HG03520 (cell line): ENCODE results near the gene EID2B.

Experiments used
- ATAC-seq: cut with Tn5 transposase; IDR thresholded peaks from one replicate; pipeline ENCODE4 v1.9.1; 2021; ENCODE audit warnings: mild to moderate bottlenecking, moderate library complexity; ENCODE audit not compliant: unreplicated experiment

EID2B gene, protein sequence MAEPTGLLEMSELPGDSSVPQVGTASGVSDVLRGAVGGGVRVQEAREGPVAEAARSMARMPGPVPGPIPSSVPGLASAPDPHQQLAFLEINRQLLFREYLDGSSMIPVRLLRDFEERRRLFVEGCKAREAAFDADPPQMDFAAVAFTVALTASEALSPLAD

DNA sequence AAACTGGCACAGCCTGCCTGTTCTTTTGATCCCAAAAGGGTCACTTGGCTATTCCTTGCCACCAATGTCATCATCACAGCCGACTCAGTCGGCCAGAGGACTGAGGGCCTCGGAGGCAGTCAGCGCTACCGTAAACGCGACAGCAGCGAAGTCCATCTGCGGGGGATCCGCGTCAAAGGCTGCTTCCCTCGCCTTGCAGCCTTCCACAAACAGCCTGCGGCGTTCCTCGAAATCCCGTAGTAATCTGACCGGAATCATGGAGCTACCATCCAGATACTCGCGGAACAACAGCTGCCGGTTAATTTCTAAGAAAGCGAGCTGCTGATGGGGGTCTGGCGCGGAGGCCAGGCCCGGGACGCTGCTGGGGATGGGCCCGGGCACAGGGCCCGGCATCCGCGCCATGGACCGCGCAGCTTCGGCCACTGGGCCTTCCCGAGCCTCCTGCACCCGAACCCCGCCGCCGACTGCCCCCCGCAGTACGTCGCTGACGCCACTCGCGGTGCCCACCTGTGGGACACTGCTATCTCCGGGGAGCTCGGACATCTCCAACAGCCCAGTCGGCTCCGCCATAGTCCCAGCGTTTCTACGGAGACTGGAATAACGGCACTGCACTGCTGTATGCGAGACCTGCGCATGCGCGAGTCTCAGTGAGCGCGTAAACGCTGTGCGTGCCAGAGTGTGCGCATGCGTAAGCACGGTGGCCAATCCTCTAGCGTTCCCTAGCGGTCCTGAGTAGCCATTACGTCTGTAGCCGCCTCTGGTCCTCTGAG, at the start of gene EID2B:
TSS of gene EID2B (minus strand) at position 620 of the 770 bp plus-strand sequence. CDS start at position 570, 50 bp downstream.
- ATAC-seq: peak; percentile 89

DNA sequence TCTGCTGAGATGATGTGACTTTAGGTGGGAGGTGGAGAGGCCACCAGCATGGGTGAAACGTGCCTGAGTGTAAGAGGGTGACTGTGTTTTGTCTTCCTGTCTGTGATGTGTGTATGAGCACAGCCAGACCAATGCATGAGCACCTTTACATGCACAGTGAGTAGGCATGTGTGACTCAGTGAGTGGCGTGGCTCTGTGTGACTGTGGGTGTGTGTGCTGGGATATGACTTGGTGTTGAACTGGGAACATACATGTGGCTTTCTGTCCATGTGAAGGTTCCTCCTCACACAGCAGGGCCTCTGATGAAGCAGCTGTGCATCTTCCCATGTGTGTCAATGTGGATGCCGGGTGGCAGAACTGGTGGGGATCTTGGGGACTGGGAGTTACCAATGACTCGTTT, 49.8 kb upstream of the EID2B start:
- ATAC-seq: no peak

DNA sequence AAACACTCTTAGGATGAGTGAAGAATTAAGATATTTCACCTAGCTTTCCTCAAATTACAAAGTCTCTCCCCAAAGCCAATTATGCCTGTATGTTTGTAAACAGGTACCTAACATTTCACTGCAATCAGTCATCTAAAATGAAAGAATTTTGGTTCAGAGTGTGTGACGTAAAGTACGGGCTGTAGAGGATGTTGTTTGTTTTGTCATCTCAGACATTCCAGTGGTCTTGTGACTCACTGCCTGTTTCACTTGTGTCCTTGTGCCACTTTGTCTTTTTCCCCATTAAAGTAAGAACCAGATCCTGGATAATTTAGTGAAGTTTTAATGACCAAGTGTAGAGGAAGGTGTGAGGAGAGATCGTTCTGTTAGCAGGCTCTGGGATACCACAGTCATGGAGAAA, 36.0 kb upstream of the EID2B start:
- no peak for ATAC-seq

DNA sequence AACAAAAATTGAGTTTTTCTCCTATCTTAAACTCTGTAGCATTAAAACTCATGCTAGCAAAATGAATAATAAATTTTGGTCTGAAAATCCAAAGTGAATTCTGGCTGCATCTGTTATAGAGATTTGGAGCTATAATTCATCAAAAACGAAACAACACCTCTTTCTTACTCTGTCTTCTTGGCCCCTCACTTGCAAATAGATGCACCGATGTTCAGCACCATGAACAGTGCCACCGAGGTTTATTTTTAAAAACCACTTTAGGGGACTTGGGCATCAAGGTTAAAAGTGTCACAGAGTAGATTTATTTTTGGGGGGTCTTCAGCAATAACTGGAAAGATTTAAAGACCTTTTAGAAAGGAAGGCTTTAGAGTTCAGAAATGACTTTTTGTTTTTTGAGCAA, 33.4 kb upstream of the EID2B start:
- ATAC-seq: no peak

DNA sequence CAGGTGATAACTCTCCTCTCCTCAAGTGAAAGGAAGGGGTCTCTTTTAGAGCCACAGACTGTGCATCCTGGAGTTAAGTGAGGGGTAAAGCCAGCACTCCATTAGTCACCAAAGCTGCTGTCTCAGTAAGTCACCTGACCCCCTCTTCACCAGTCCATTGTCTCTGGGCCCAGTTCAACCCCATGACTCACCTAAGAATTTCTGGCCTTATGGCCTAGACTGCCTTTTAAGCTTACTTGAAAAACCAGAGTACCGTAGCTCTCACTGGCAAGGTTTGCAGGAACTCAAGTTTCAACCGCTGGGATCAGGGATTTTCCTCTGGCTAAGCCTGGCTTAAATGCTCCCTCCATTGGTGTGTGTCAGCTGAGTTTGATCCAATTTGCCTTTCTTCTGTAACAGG, 30.8 kb upstream of the EID2B start:
- ATAC-seq: no peak

DNA sequence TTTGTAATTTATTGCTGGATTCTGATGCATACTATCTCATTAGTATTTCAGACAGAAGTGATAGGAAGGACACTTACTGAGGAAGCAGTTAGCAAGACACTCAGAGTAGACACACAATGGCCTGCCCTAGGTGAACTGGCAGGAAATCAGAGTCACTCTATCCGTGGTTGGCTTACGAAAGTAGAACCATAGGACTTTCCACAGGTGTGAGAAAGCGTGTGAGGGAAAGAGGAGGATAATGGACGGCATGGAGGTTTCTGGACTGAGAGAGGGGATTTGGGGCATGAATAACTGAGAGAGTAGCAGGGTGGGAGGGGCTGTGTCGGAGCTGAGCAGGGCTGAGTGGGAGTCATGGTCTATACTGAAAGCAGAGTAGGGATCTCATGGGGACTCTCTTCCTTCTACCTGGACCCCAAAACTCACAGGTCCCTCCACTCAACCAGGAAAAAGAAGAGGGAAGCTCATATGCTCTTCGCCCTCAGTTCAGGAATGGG, 26.0 kb upstream of the EID2B start:
- ATAC-seq: no peak

DNA sequence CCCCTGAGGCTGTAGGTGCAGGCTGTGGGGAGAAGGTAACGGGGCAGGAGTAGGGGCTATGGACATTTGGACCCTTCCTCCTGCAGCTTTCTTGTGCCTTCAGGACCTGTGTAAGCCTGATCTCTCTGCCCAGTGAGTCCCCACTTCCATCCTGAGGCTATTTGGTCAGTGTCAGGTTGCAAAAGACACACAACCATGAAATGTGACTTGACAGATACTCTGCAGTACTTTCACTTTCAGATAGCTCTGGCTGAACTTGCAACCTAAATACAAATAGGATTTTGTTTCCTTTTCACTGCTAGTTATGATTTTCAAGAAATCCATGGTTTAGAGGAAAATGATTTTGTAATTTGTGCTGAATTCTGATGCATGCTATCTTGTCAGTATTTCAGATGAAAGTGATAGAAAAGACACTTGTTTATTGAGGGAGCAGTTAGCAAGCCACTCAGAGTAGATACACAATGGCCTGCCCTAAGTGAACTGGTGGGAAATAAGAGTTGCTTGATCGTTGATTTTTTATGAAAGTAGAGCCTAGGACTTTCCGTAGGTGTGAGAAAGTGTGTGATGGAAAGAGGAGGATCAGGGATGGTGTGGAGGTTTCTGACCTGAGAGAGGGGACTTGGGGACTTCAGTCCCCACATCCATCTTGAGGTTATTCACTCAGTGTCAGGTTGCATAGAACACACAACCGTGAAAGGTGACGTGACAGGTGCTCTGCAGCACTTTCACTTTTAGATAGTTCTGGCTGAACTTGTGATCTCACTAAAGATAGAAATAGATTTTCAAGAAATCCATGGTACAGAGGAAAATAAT, 25.4 kb upstream of the EID2B start:
- ATAC-seq: no peak

DNA sequence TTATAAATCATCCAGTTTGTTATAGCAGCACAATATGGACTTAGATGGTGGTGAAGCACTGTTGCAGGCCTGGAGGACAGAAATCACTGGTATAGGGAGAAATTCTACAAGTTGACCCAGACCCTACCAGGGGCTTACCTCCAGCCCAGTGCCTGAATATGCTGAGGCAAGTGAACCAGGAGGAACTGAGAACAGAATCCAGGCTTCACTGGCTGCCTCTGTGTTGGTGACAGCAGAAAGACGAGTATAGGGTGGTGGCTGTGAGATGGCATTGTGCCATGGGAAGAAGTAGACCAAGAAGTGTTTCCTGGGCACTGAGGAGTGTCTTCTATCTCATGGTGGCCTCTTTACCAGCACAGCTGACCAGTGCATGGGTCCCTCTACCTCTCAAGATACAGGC, 23.2 kb upstream of the EID2B start:
- no peak for ATAC-seq

DNA sequence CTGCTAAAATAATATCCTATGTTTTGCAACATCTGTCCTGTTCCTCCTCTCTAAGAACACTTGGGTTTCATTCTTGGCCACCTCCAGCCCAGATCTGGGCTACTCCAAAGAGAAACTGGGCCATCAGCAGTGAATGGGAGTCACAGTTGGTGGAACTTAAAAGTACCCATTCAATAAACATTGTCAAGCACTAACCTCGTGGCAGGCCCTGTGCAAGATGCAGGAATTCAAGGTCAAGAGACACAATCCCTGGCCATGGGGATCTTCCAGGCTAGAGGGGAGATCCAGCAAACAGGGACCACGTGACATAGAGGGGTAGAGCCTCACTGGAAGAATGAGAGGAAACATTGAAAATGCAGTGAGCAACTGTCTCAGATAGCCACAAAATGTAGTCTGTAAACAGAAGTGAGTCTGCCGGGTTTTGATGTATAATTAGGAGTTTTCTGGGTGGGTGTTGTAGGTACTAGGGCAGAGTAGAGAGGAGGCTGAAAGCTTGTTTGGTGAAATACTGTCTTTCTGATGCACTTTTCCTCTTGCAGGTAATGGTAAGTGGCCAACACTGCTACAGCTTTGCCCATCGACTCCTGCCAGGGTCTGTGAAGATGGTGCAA, 22.2 kb upstream of the EID2B start:
- no peak for ATAC-seq

DNA sequence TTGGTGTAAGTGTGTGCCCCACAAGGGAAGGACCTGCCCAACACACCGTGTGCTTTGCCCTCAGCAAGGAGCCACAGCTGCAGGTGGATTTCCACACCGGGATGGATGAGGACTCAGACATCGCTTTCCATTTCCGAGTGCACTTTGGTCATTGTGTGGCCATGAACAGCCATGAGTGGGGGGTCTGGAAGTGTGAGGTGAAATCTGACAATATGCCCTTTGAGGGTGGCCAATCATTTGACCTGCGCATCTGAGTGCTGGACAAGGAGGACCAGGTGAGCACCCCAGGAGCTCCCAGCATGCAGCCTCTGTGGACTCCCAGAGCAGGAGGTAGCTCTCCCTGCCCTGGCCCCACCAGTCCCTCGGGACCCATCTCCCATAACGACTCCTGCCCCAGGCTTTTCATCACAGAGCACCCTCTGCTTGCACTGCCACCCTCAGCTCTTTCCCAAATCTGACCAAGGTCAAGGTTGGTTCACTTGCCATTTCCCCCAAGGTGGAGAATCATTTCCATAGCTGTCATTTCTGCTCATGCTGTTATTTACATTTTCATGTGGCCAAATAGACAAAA, 20.5 kb upstream of the EID2B start:
- ATAC-seq: no peak

DNA sequence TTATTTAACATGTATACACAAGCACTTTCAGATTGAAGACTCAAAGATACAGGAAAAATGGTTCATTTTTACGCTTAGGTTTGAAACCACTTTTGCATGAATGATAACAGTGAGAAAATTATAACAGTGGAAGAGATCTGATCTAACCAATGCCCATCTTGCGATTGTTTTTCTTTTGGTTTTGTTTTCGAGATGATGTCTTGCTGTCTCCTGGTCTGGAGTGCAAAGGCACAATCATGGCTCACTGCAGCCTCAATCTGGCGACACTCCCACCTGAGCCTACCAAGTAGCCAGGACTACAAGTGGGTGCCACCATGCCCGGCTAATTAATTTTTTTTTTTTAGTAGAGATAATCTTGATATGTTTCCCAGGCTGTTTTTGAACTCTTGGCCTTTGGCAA, 17.5 kb upstream of the EID2B start:
- ATAC-seq: no peak

DNA sequence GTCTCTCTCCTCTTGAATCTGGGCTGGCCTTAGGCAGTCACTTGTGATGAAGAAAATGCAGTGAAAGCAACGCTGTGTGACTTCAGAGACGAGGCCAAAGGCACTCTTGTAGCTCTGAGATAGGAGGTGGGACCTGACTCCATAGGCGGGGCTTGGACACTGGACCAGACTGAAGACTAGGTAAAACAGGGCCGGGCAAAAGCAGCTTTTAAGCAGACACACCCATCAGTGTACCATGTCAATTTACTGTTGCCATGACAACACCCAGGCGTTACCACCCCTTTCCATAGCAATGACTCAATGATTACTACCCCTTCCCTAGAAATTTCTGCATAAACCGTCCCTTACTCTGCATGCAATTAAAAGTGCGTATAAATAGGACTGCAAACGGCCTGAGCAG, 13.9 kb upstream of the EID2B start:
- ATAC-seq: no peak

DNA sequence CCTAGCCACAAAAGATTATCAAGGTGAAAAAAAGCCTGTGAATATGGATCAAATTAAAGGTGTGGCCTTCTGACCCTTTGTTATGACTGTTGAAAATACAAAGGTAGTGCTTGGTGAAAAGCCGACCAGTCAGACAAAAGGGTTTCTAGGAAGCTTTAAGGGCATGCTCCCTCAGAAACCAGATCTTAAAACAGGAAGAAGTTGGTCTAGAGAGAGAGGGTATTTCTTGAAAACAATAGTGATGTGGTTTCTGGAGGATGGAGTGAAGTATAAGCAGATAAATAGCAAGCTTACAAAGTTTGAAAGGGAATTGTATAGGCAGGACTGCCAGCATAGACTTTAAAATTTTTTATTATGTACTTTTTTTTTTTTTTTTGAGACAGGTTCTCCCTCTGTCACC, 12.3 kb upstream of the EID2B start:
- ATAC-seq: no peak

DNA sequence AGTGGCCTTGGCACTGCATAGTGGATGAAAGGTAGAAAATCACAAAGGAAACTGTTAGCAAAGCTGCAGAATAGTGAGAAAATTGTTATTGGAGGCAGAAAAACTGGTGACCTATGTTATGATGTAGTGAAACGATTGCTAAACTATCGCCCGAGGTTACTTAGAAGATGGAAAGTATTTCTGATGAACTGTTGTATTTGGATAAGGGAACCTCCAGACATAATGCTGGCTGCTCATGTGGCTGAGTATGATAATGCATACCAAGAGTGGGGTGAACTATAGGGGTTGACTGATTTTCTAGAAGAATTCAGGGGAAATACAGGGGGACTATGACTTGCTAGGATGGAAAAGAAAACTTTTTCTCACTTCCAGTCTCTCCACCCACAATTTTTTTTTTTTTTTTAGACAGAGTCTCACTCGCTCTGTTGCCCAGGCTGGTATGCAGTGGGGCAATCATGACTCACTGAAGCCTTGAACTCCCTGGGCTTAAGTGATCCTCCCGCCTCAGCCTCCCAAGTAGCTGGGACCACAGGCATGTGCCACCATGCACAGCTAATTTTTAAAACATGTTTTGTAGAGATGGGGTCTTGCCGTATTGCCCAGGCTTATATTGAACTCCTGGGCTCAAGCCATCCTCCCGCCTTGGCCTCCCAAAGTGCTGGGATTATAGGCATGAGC, 11.7 kb upstream of the EID2B start:
- no peak for ATAC-seq

DNA sequence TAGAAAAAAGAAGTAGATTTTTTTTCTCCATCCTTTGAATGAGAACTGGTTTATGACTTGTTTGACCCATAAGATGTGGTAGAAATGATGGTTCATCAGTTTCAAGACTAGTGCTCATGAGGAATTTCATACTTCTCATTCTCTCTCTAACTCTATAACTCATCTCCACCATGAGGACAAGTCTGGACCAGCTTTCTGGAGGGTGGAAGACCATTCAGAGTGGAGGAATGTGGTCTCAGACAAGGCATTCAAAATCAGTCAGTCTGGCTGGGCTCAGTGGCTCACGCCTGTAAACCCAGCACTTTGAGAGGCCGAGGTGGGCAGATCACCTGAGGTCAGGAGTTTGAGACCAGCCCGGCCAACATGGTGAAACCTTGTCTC, 10.8 kb upstream of the EID2B start:
- ATAC-seq: no peak

DNA sequence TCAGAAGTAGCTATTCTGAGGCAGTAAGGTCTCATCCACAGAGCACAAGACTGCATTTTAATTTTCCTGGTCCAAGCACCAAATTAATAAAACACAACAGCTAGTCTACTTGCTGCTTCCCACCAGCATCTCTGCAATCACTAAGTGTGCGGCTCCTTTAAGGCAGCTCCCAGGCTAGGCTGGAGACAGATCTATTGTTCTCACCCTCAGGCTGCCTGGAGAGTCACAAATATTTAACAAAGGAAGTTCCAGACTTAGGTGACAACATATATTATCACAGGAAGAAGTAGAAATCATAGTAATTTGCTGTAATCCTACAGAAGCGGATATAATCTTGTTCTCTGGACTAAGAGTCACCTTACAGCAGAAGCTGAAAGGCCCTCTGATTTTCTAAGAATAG, 9.6 kb upstream of the EID2B start:
- ATAC-seq: no peak

DNA sequence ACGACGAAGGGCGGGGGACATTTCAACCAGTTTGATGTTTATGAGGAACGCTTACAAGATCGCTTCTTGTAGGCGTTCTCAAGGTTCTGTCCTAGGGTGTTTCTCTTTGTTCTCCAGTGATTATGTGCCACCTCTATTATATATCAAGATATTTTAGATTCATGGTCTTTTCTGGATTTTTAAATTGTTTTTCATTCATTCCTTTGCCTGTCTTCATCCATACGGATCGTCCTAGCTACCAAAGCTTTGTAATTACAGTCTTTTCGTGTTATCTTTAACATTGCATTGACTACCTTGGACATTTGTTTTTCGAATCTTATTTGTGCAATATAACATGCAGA, 7.7 kb upstream of the EID2B start:
- no peak for ATAC-seq

DNA sequence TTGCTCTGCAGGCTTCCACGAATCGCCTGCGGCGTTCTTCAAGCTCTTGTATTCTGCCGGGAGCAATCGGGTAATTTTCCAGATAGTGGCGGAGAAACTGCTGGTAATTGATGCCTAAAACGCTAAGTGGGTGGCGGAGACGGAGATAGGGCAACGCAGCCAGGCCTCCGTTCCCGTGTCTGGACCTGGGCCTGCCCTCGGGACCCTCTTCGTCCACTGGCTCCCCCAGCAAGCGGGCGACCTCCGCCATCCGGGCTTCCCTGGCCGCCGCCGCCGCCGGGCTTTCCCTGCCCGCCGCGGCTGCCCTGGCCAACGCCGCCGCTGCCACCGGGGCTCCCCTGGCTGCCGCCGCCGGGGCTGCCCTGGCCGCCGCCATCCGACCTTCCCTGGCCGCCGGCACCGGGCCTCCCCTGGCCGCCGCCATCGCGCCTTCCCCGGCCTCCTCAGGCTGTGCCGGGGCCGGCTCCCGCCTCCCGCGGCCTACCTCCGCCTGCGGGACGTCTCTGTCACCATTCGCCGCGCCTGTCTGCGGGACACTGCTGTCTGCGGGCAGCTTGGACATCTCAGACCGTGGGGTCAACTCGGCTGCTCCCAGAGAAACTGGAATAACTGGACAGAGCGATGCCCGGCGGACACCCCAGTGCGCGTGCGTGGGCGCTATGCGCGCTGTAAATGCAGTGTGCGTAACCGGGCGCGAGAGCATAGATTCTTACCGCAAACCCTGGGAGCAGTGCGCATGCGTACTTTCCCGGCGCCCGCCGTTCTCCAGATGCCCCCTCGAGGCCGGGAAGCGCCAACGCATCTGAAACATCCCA, 7.1 kb upstream of the EID2B start, which contains the start of gene EID2:
TSS of gene EID2 (minus strand) at position 644 of the 815 bp plus-strand sequence. CDS start at position 562, 82 bp downstream.
- peak; percentile 84 for ATAC-seq

DNA sequence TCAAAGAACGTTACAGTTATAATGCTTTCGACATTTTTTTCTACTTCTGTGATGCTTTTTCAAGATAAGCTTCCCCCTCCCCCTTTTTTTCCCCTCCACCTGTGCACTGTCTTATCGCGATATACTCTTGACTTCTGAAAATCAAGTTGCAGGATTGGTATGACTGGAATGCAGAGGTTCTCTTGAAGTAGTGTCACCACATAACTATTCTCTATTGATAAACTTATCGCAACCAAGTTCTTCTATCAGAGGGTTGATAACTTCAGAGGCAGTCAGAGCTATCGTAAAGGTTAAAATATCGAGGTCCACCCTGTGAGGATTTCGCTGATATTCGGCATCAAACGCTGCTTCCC, 6.5 kb upstream of the EID2B start:
- no peak for ATAC-seq

DNA sequence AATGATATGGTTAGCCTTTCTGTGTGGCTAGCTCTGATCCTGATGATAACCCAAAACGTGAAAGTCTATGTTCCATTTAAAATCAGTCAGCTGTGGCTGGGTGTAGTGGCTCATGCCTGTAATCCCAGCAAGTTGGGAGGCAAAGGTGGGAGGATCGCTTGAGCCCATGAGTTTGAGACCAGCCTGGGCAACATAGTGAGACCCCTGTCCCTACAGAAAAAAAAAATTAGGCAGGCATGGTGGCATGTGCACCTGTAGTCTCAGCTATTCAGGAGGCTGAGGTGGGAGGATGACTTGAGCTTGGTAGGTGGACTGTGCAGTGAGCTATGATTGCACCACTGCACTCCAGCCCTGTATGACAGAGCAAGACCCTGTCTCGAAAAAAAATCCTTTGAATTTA, 1.1 kb upstream of the EID2B start:
- no peak for ATAC-seq
